ENCODE results near the gene DOLPP1.
"Not testable (repeated sequence)": the region's sequence is repeated elsewhere in the genome, so short reads cannot be mapped to it uniquely, and the experiment has no call there.

Gene DOLPP1

GRCh38 chr9:129080601-129081387 is at the start of gene DOLPP1:
Gene DOLPP1 (plus strand): TSS chr9:129081111. CDS start chr9:129081132, 21 bp downstream.
- DNase-seq (ENCODE audit: low read depth, low spot score): peak; percentile 98

GRCh38 chr9:129031514-129031913 is 49.4 kb upstream of the DOLPP1 start:
- DNase-seq (ENCODE audit: low read depth, low spot score): no peak

GRCh38 chr9:129032541-129033159 is 48.3 kb upstream of the DOLPP1 start:
- DNase-seq (ENCODE audit: low read depth, low spot score): no peak

- DNase-seq (ENCODE audit: low read depth, low spot score): no peak
Measured at GRCh38 chr9:129033216-129033615, 47.7 kb upstream of the DOLPP1 start.

- not testable (repeated sequence) for DNase-seq (ENCODE audit: low read depth, low spot score)
Measured at GRCh38 chr9:129035838-129036237, 45.1 kb upstream of the DOLPP1 start.

GRCh38 chr9:129036241-129036922 is 44.5 kb upstream of the DOLPP1 start, which contains the start of gene MIGA2:
Gene MIGA2 (plus strand): TSS chr9:129036626. CDS start chr9:129040595, 3,969 bp downstream.
- peak; percentile 91 for DNase-seq (ENCODE audit: low read depth, low spot score)

- DNase-seq (ENCODE audit: low read depth, low spot score): no peak
Measured at GRCh38 chr9:129036923-129037766, 43.8 kb upstream of the DOLPP1 start.

- DNase-seq (ENCODE audit: low read depth, low spot score): no peak
Measured at GRCh38 chr9:129037767-129038098, 43.2 kb upstream of the DOLPP1 start.

- DNase-seq (ENCODE audit: low read depth, low spot score): no peak
Measured at GRCh38 chr9:129038109-129038852, 42.6 kb upstream of the DOLPP1 start.

- DNase-seq (ENCODE audit: low read depth, low spot score): no peak
Measured at GRCh38 chr9:129040113-129040643, 40.7 kb upstream of the DOLPP1 start.

- no peak for DNase-seq (ENCODE audit: low read depth, low spot score)
Measured at GRCh38 chr9:129042016-129042415, 38.9 kb upstream of the DOLPP1 start.

- DNase-seq (ENCODE audit: low read depth, low spot score): no peak
Measured at GRCh38 chr9:129052592-129052991, 28.3 kb upstream of the DOLPP1 start.

GRCh38 chr9:129053020-129053419 is 27.9 kb upstream of the DOLPP1 start:
- DNase-seq (ENCODE audit: low read depth, low spot score): no peak

- DNase-seq (ENCODE audit: low read depth, low spot score): no peak
Measured at GRCh38 chr9:129054163-129054851, 26.6 kb upstream of the DOLPP1 start.

- DNase-seq (ENCODE audit: low read depth, low spot score): no peak
Measured at GRCh38 chr9:129058965-129059795, 21.7 kb upstream of the DOLPP1 start.

GRCh38 chr9:129059796-129060785 is 20.8 kb upstream of the DOLPP1 start:
- no peak for DNase-seq (ENCODE audit: low read depth, low spot score)

GRCh38 chr9:129060991-129061390 is 19.9 kb upstream of the DOLPP1 start:
- DNase-seq (ENCODE audit: low read depth, low spot score): no peak

GRCh38 chr9:129063061-129063460 is 17.9 kb upstream of the DOLPP1 start:
- DNase-seq (ENCODE audit: low read depth, low spot score): no peak
